B cell (primary cell): Measurements from ENCODE around the gene LPCAT4. TPM values are rescaled to one million over a fixed set of nuclear protein-coding genes. Genes with fewer than 3 reads are reported as not detected.
A peak's percentile ranks its signal among the peaks of the same experiment; 100 is the strongest.

ENCODE experiments used
- ATAC-seq: fragments of 200-7000 bp; cut with Tn5 transposase; one replicate; pipeline ENCODE4 v1.10.0; 2021; ENCODE audit warnings: low read depth, mild to moderate bottlenecking, moderate number of reproducible peaks, moderate library complexity
- CTCF ChIA-PET: fragments of 350-600 bp; sonication (Branson Sonifier 250); formaldehyde crosslinking; loops from one replicate; lab custom pipeline; 2021; ENCODE audit warnings: antibody characterized with exemption, inconsistent platforms; lab: Charles Lee
- POLR2A ChIA-PET: fragments of 350-600 bp; sonication (Branson Sonifier 250); formaldehyde crosslinking; loops from one replicate; lab custom pipeline; 2021; ENCODE audit warnings: antibody characterized with exemption; lab: Charles Lee
- DNase-seq: peaks from one replicate; pipeline ENCODE4 v3.0.0; 2013
- H2AFZ ChIP-seq: 2 replicates; pipeline ENCODE4 v1.6.1; 2012; ENCODE audit warnings: mild to moderate bottlenecking, low read depth, low read length; ENCODE audit not compliant: insufficient read depth, poor library complexity, severe bottlenecking
- H3K27ac ChIP-seq, 2 donors: 1 replicate in 1 of 2; 2 replicates in 1 of 2; pipeline ENCODE4 v1.5.1; 2012 to 2013; ENCODE audit warnings: low read length in 2 of 2, mild to moderate bottlenecking in 2 of 2, moderate library complexity in 1 of 2
- H3K27me3 ChIP-seq, 4 experiments: fragments of 200-600 bp in 1 of 4; sonication (generic) in 1 of 4; replicated peaks in 1 of 4; 1 replicate in 2 of 4; 2 replicates in 2 of 4; pipeline versions ENCODE4 v1.6.1 to v1.7.0; 2013 to 2016; ENCODE audit warnings: low read length in 3 of 4, mild to moderate bottlenecking in 2 of 4, mixed read lengths in 1 of 4, moderate library complexity in 1 of 4; ENCODE audit not compliant: insufficient read depth in 4 of 4, control insufficient read depth in 3 of 4; ENCODE audit errors: control extremely low read depth in 1 of 4
- H3K36me3 ChIP-seq, 2 experiments: replicated peaks in 1 of 2; 1 replicate in 1 of 2; 2 replicates in 1 of 2; pipeline versions ENCODE4 v1.6.1 to v1.7.1; 2013; ENCODE audit warnings: low read length in 1 of 2; ENCODE audit not compliant: insufficient read depth in 2 of 2, control insufficient read depth in 1 of 2; ENCODE audit errors: control extremely low read depth in 1 of 2, extremely low read depth in 1 of 2
- H3K4me1 ChIP-seq, 2 donors: fragments of 200-600 bp in 1 of 2; sonication (generic) in 1 of 2; 1 replicate in 1 of 2; 2 replicates in 1 of 2; pipeline versions ENCODE4 v1.5.1 to v1.6.1; 2013 to 2017; ENCODE audit warnings: low read length in 2 of 2; ENCODE audit not compliant: control insufficient read depth in 2 of 2, insufficient read depth in 2 of 2
- H3K4me2 ChIP-seq: replicated peaks from 2 replicates; pipeline ENCODE3; 2012; ENCODE audit warnings: mild to moderate bottlenecking, low read depth, low read length; ENCODE audit not compliant: poor library complexity, severe bottlenecking
- H3K4me3 ChIP-seq, 5 experiments: fragments of 200-600 bp in 1 of 5; sonication (generic) in 1 of 5; 1 replicate in 3 of 5; 2 replicates in 2 of 5; pipeline versions ENCODE4 v1.5.1 to v1.7.0; 2011 to 2016; ENCODE audit warnings: low read length in 4 of 5, mild to moderate bottlenecking in 4 of 5, low read depth in 2 of 5, control low read depth in 1 of 5, moderate library complexity in 1 of 5; ENCODE audit not compliant: insufficient read depth in 1 of 5; ENCODE audit errors: control extremely low read depth in 1 of 5, extremely low read depth in 1 of 5
- H3K79me2 ChIP-seq: fragments of 200-600 bp; sonication (generic); one replicate; pipeline ENCODE4 v1.6.0; 2016; ENCODE audit warnings: low read length; ENCODE audit not compliant: control insufficient read depth, insufficient read depth
- H3K9ac ChIP-seq: fragments of 200-600 bp; sonication (generic); 2 replicates; pipeline ENCODE4 v1.6.1; 2017; ENCODE audit warnings: mild to moderate bottlenecking, low read length, moderate library complexity
- H3K9me3 ChIP-seq, 3 donors: one replicate each; pipeline versions ENCODE4 v1.6.1 to v1.7.1; 2013; ENCODE audit warnings: low read length in 2 of 3; ENCODE audit not compliant: control insufficient read depth in 2 of 3, insufficient read depth in 1 of 3; ENCODE audit errors: control extremely low read depth in 1 of 3
- H4K20me1 ChIP-seq: 2 replicates; pipeline ENCODE4 v1.6.0; 2012; ENCODE audit warnings: mild to moderate bottlenecking, low read length; ENCODE audit not compliant: insufficient read depth, control insufficient read depth, poor library complexity, severe bottlenecking
- H3K27ac Mint-ChIP-seq: one replicate; pipeline ENCODE4 v1.8.0; 2021; ENCODE audit warnings: mixed read lengths
- H3K27me3 Mint-ChIP-seq: one replicate; pipeline ENCODE4 v1.8.0; 2021; ENCODE audit warnings: mixed read lengths
- H3K4me1 Mint-ChIP-seq: one replicate; pipeline ENCODE4 v1.8.0; 2021; ENCODE audit warnings: mixed read lengths
- H3K4me3 Mint-ChIP-seq: one replicate; pipeline ENCODE4 v1.8.0; 2021; ENCODE audit warnings: mixed read lengths
- H3K9me3 Mint-ChIP-seq: one replicate; pipeline ENCODE4 v1.8.0; 2022; ENCODE audit warnings: mixed read lengths; ENCODE audit not compliant: insufficient read depth
- CTCF ChIP-seq: fragments of 200-600 bp; IDR thresholded peaks from one replicate; pipeline ENCODE4 v1.8.0; 2022; ENCODE audit warnings: antibody characterized with exemption, mild to moderate bottlenecking
- WGBS: methylation state at CpG from one replicate; pipeline ENCODE4 v1.1.5; 2013; ENCODE audit warnings: missing lambda C conversion rate; ENCODE audit not compliant: insufficient coverage; 5-methylcytosine and 5-hydroxymethylcytosine counted together
- intact Hi-C: fragments of 100-400 bp; cut with micrococcal nuclease; formaldehyde crosslinking; loops from one replicate; pipeline ENCODE4 v1.10.0; 2022
- polyA plus RNA-seq: library from polyadenylated mRNA; depleted of rRNA; stranded (reverse); fragments of >200 nt; gene quantifications from 2 replicates; pipeline ENCODE4 v1.2.3, GENCODE V29; 2012
- total RNA-seq, 2 donors: library from RNA; stranded (reverse); fragments of 120-200 nt in 1 of 2; gene quantifications; 1 replicate in 1 of 2; 2 replicates in 1 of 2; pipeline versions ENCODE4 v1.2.3 to v1.2.4, GENCODE V29; 2013 to 2022

LPCAT4 gene
- total and polyA plus RNA-seq, 2 donors (not counting 1 experiment from before 2014, with no cell fraction given), result 64.2 to 76.3 TPM

- Mint-ChIP-seq H3K27ac (no peak overlapping the region), H3K9me3 (no peaks in the 10 kb centered on the region)
- no peak for ATAC-seq
These were observed 52.2 kb downstream of the LPCAT4 start for GRCh38 chr15:34314491-34315490.

More at GRCh38 chr15:34314491-34315490, 52.2 kb downstream of the LPCAT4 start:
- Mint-ChIP-seq H3K4me3 (peak overlapping the region; percentile 40), H3K27me3 (no peaks in the 10 kb centered on the region), H3K4me1 (peaks cover 52% of the 10 kb centered on the region)
- Histone ChIP-seq H3K4me3 (no peak overlapping the region), H4K20me1 (peaks cover 38% of the 10 kb centered on the region), H3K4me1 (peaks cover 17 to 22% of the 10 kb centered on the region in 2 donors), H2AFZ (no peak overlapping the region), H3K4me2 (no peak overlapping the region), H3K36me3 (peaks cover 0 to 25% of the 10 kb centered on the region in 2 experiments), H3K27ac (no peak overlapping the region), H3K27me3 (no peaks in the 10 kb centered on the region), H3K79me2 (peaks cover 96% of the 10 kb centered on the region), H3K9me3 (no peaks in the 10 kb centered on the region), H3K9ac (no peak overlapping the region)
- intact Hi-C loops, result no loop called here
- TF ChIP-seq CTCF, result no peak
- ChIA-PET POLR2A (no interaction called here), CTCF (interaction anchor here (0.7 to 1.6 kb wide), 3 partner anchors 24 to 73 kb away, joined by 3 to 4 read pairs (median 4); no protein-coding TSS in a partner anchor)
- no peak for DNase-seq
- 91% methylated on average over 1 of the region's 3 CpGs for WGBS
